ENCODE results near the gene ATP6V1B1. TPM values are rescaled to one million over a fixed set of nuclear protein-coding genes. Genes with fewer than 3 reads are reported as not detected.

Gene ATP6V1B1
- total RNA-seq, 2 donors from 2014 or later: 1.4 to 4.4 TPM

GRCh38 chr2:70947556-70948184, 12.0 kb downstream of the ATP6V1B1 start:
- Histone ChIP-seq H3K36me3 (no peaks in the 10 kb centered on the region), H3K27ac (no peak overlapping the region), H3K4me1 (ENCODE audit: control insufficient read depth in 1 of 2, low read depth in 2 of 2) (peaks cover 0 to 4% of the 10 kb centered on the region in 2 donors), H3K4me3 (peak overlapping the region; percentile 59), H3K27me3 (replicated peaks; ENCODE audit: insufficient read depth) (no peaks in the 10 kb centered on the region), H3K9me3 (no peaks in the 10 kb centered on the region)
- TF ChIP-seq CTCF (IDR thresholded peaks at IDR 0.05): no peak
- ATAC-seq (ENCODE audit: insufficient number of reproducible peaks, low FRiP score, low read depth): no peak
- no peak for DNase-seq (ENCODE audit: low spot score)

GRCh38 chr2:70948337-70949003, 12.8 kb downstream of the ATP6V1B1 start:
- H3K36me3 ChIP-seq: no peaks in the 10 kb centered on the region
- ATAC-seq (ENCODE audit: insufficient number of reproducible peaks, low FRiP score, low read depth) (peak; percentile 49), DNase-seq (ENCODE audit: low spot score) (no peak)
- no peak overlapping the region for H3K27ac ChIP-seq
- peak; percentile 73 for TF ChIP-seq CTCF (IDR thresholded peaks at IDR 0.05)
- no peaks in the 10 kb centered on the region for H3K27me3 ChIP-seq (replicated peaks; ENCODE audit: insufficient read depth)
- peak overlapping the region; percentile 59 for H3K4me3 ChIP-seq
- H3K4me1 ChIP-seq (ENCODE audit: control insufficient read depth in 1 of 2, low read depth in 2 of 2): peaks cover 0 to 4% of the 10 kb centered on the region in 2 donors
- no peaks in the 10 kb centered on the region for H3K9me3 ChIP-seq

GRCh38 chr2:70949086-70949485, 13.4 kb downstream of the ATP6V1B1 start:
- ATAC-seq (ENCODE audit: insufficient number of reproducible peaks, low FRiP score, low read depth): no peak
- DNase-seq (ENCODE audit: low spot score): no peak
- peaks cover 0 to 4% of the 10 kb centered on the region in 2 donors for H3K4me1 ChIP-seq (ENCODE audit: control insufficient read depth in 1 of 2, low read depth in 2 of 2)
- TF ChIP-seq CTCF (IDR thresholded peaks at IDR 0.05): no peak
- no peak overlapping the region for H3K27ac ChIP-seq
- no peaks in the 10 kb centered on the region for H3K9me3 ChIP-seq
- peaks cover 2% of the 10 kb centered on the region for H3K27me3 ChIP-seq (replicated peaks; ENCODE audit: insufficient read depth)
- H3K36me3 ChIP-seq: no peaks in the 10 kb centered on the region
- no peak overlapping the region for H3K4me3 ChIP-seq

- Histone ChIP-seq H3K9me3 (no peaks in the 10 kb centered on the region), H3K27ac (no peak overlapping the region), H3K4me1 (ENCODE audit: control insufficient read depth in 1 of 2, low read depth in 2 of 2) (no peaks in the 10 kb centered on the region), H3K4me3 (no peak overlapping the region), H3K36me3 (no peaks in the 10 kb centered on the region), H3K27me3 (replicated peaks; ENCODE audit: insufficient read depth) (peaks cover 5% of the 10 kb centered on the region)
- ATAC-seq (ENCODE audit: insufficient number of reproducible peaks, low FRiP score, low read depth): no peak
- DNase-seq (ENCODE audit: low spot score): no peak
- TF ChIP-seq CTCF (IDR thresholded peaks at IDR 0.05): no peak
Observed at GRCh38 chr2:70954886-70955285, 19.2 kb downstream of the ATP6V1B1 start.

GRCh38 chr2:70956141-70956540, 20.4 kb downstream of the ATP6V1B1 start:
- ATAC-seq (ENCODE audit: insufficient number of reproducible peaks, low FRiP score, low read depth): no peak
- no peaks in the 10 kb centered on the region for H3K9me3 ChIP-seq
- DNase-seq (ENCODE audit: low spot score): no peak
- H3K36me3 ChIP-seq: no peaks in the 10 kb centered on the region
- H3K4me1 ChIP-seq (ENCODE audit: control insufficient read depth in 1 of 2, low read depth in 2 of 2): no peaks in the 10 kb centered on the region
- H3K27ac ChIP-seq: no peak overlapping the region
- no peak for TF ChIP-seq CTCF (IDR thresholded peaks at IDR 0.05)
- no peak overlapping the region for H3K4me3 ChIP-seq
- H3K27me3 ChIP-seq (replicated peaks; ENCODE audit: insufficient read depth): peaks cover 5% of the 10 kb centered on the region
